ENCODE results near the gene POPDC2.

- TF ChIP-seq EZH2 (IDR thresholded peaks at IDR 0.05; ENCODE audit: borderline replicate concordance, low read length): no peak
- TF ChIP-seq, protein P1, sequence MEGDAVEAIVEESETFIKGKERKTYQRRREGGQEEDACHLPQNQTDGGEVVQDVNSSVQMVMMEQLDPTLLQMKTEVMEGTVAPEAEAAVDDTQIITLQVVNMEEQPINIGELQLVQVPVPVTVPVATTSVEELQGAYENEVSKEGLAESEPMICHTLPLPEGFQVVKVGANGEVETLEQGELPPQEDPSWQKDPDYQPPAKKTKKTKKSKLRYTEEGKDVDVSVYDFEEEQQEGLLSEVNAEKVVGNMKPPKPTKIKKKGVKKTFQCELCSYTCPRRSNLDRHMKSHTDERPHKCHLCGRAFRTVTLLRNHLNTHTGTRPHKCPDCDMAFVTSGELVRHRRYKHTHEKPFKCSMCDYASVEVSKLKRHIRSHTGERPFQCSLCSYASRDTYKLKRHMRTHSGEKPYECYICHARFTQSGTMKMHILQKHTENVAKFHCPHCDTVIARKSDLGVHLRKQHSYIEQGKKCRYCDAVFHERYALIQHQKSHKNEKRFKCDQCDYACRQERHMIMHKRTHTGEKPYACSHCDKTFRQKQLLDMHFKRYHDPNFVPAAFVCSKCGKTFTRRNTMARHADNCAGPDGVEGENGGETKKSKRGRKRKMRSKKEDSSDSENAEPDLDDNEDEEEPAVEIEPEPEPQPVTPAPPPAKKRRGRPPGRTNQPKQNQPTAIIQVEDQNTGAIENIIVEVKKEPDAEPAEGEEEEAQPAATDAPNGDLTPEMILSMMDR (IDR thresholded peaks at IDR 0.05; ENCODE audit: low read length): no peak
Observed at GRCh38 chr3:119620899-119621298, 39.5 kb downstream of the POPDC2 start.

All from OCI-LY1 (cell line).